K562 (cell line): ENCODE results near the gene NR5A2. TPM values are rescaled to one million over a fixed set of nuclear protein-coding genes. Genes with fewer than 3 reads are reported as not detected.

Source experiments
- ATF1 ChIP-seq, 2 experiments: fragments of 450-650 bp in 1 of 2; IDR thresholded peaks; 2 replicates each; pipeline ENCODE4 v1.6.1; 2016; ENCODE audit warnings: missing compliant biosample characterization in 1 of 2, missing genetic modification characterization in 1 of 2
- BMI1 ChIP-seq: fragments of 150-350 bp; IDR thresholded peaks from 2 replicates; pipeline ENCODE4 v1.6.1; 2014; ENCODE audit warnings: low read length
- E2F1 ChIP-seq: sonication (generic); formaldehyde crosslinking; IDR thresholded peaks from 2 replicates; pipeline ENCODE4 v1.8.1; 2023; ENCODE audit warnings: mild to moderate bottlenecking, missing genetic modification reagents, moderate library complexity
- FOSL1 ChIP-seq: fragments of 200-800 bp; sonication (Bioruptor generic); conservative IDR thresholded peaks from 2 replicates; pipeline ENCODE4 v1.6.1; 2016; ENCODE audit warnings: missing genetic modification characterization, missing compliant biosample characterization
- KLF10 ChIP-seq: fragments of 250-450 bp; sonication (Bioruptor Pico); IDR thresholded peaks from 2 replicates; pipeline ENCODE4 v1.6.1; 2021; ENCODE audit warnings: matching md5 sums
- POU5F1 ChIP-seq: fragments of 150-350 bp; IDR thresholded peaks from 2 replicates; pipeline ENCODE4 v1.6.1; 2014; ENCODE audit warnings: borderline replicate concordance, low read length, low read depth, mild to moderate bottlenecking; ENCODE audit not compliant: partially characterized antibody
- PURB ChIP-seq: sonication (generic); formaldehyde crosslinking; IDR thresholded peaks from 2 replicates; pipeline ENCODE4 v1.9.0; 2021; ENCODE audit warnings: low read depth, mild to moderate bottlenecking, missing genetic modification reagents
- RBBP5 ChIP-seq: fragments of 200-600 bp; sonication (generic); IDR thresholded peaks from 2 replicates; pipeline ENCODE4 v1.6.1; 2012; ENCODE audit warnings: borderline replicate concordance, mild to moderate bottlenecking, low read length, control low read depth, inconsistent platforms; ENCODE audit not compliant: insufficient read depth, poor library complexity, severe bottlenecking
- SMARCA4 ChIP-seq: fragments of 450-650 bp; IDR thresholded peaks from 2 replicates; pipeline ENCODE4 v1.6.1; 2016
- SMARCE1 ChIP-seq: fragments of 450-650 bp; IDR thresholded peaks from 2 replicates; pipeline ENCODE4 v1.7.1; 2016; ENCODE audit warnings: mild to moderate bottlenecking
- TEAD1 ChIP-seq, 2 experiments: fragments of 450-650 bp in 1 of 2; sonication (generic) in 1 of 2; formaldehyde crosslinking; IDR thresholded peaks; 2 replicates each; pipeline versions ENCODE4 v1.4.0 to v1.8.0; 2020 to 2022; ENCODE audit warnings: mild to moderate bottlenecking in 2 of 2, missing genetic modification reagents in 1 of 2
- TRIM24 ChIP-seq, 2 experiments: fragments of 450-650 bp; IDR thresholded peaks; 2 replicates each; pipeline ENCODE4 v1.6.1; 2016
- U2AF1 ChIP-seq: fragments of 200-400 bp; formaldehyde crosslinking; optimal IDR thresholded peaks from 2 replicates; pipeline ENCODE3; 2017; ENCODE audit warnings: mild to moderate bottlenecking, low read depth, low read length, moderate library complexity
- polyA plus RNA-seq, 8 experiments: library from polyadenylated mRNA; depleted of rRNA in 4 of 8; stranded (reverse) in 5 of 8; unstranded in 3 of 8; fragments of >200 nt; fragmentation: Nextera tagmentation in 2 of 8; fragmentation: Illumina TruSeq in 1 of 8; extraction: Ambion mirVana in 2 of 8; extraction: Trizol in 1 of 8; gene quantifications; 2 replicates each; pipeline versions ENCODE4 v1.2.1 to v1.2.3, GENCODE V29; 2011 to 2014; ENCODE audit warnings: inconsistent platforms in 1 of 8, missing spikeins in 1 of 8
- total RNA-seq, 7 experiments: library from RNA; depleted of rRNA in 6 of 7; stranded (reverse); fragments of >200 nt in 6 of 7; fragmentation: Illumina TruSeq in 2 of 7; extraction: Trizol in 2 of 7; gene quantifications; 2 replicates each; pipeline versions ENCODE4 v1.2.1 to v1.2.3, GENCODE V29; 2011 to 2021; ENCODE audit warnings: low replicate concordance in 1 of 7
- TF ChIP-seq, protein P1 (sequence below): fragments of 450-650 bp; IDR thresholded peaks from 2 replicates; pipeline ENCODE4 v1.6.1; 2014; ENCODE audit warnings: low read depth, mild to moderate bottlenecking, moderate library complexity, borderline replicate concordance
- TF ChIP-seq, protein P2 (sequence below): IDR thresholded peaks from 2 replicates; pipeline ENCODE4 v1.6.1; 2011; ENCODE audit not compliant: insufficient read length; ENCODE audit errors: extremely low read depth
- TF ChIP-seq, protein P3 (sequence below), 2 experiments: fragments of 150-350 bp in 1 of 2; IDR thresholded peaks; 2 replicates each; pipeline ENCODE4 v1.6.1; 2012 to 2016; ENCODE audit warnings: low read depth in 2 of 2, low read length in 2 of 2, mild to moderate bottlenecking in 1 of 2, moderate library complexity in 1 of 2
- TF ChIP-seq, protein P4 (sequence below), 2 experiments: fragments of 450-650 bp in 1 of 2; sonication (generic) in 1 of 2; formaldehyde crosslinking in 1 of 2; IDR thresholded peaks in 1 of 2; conservative IDR thresholded peaks in 1 of 2; 2 replicates each; pipeline versions ENCODE4 v1.6.1 to v1.8.1; 2016 to 2023; ENCODE audit warnings: mild to moderate bottlenecking in 2 of 2, moderate library complexity in 2 of 2, inconsistent platforms in 1 of 2, missing genetic modification reagents in 1 of 2

Gene NR5A2
- total and polyA plus RNA-seq, 9 of the 15 experiments (the other 6 are each of a cell fraction or from before 2014, with no cell fraction given): 0.13 to 0.40 (median 0.29) TPM

GRCh38 chr1:200154069-200154767 lies 126.7 kb downstream of the NR5A2 start (continued):
- TF ChIP-seq, protein P1, sequence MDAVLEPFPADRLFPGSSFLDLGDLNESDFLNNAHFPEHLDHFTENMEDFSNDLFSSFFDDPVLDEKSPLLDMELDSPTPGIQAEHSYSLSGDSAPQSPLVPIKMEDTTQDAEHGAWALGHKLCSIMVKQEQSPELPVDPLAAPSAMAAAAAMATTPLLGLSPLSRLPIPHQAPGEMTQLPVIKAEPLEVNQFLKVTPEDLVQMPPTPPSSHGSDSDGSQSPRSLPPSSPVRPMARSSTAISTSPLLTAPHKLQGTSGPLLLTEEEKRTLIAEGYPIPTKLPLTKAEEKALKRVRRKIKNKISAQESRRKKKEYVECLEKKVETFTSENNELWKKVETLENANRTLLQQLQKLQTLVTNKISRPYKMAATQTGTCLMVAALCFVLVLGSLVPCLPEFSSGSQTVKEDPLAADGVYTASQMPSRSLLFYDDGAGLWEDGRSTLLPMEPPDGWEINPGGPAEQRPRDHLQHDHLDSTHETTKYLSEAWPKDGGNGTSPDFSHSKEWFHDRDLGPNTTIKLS: peak; percentile 36; the same call in 1 of the 2 replicates
- TF ChIP-seq POU5F1 (no peak), RBBP5 (no peak), E2F1 (CRISPR knock-in tag) (no peak), U2AF1 (no peak), ATF1 (CRISPR knock-in tag; IDR thresholded peaks at IDR 0.05) (no peak), ATF1 (tag; IDR thresholded peaks at IDR 0.05) (peak; percentile 88), TRIM24 (IDR thresholded peaks at IDR 0.05) (peak; percentile 95 to 98), BMI1 (no peak; the same call in 1 of the 2 replicates), FOSL1 (tag) (peak; percentile 100), PURB (no peak), TEAD1 (CRISPR knock-in tag; IDR thresholded peaks at IDR 0.05) (peak in 1 of 2 experiments; percentile 92; a peak in 3 of 4 replicates), SMARCA4 (peak; percentile 99), KLF10 (CRISPR knock-in tag) (no peak), SMARCE1 (peak; percentile 99)
- TF ChIP-seq, protein P2, sequence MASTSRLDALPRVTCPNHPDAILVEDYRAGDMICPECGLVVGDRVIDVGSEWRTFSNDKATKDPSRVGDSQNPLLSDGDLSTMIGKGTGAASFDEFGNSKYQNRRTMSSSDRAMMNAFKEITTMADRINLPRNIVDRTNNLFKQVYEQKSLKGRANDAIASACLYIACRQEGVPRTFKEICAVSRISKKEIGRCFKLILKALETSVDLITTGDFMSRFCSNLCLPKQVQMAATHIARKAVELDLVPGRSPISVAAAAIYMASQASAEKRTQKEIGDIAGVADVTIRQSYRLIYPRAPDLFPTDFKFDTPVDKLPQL: no peak
- TF ChIP-seq, protein P3, sequence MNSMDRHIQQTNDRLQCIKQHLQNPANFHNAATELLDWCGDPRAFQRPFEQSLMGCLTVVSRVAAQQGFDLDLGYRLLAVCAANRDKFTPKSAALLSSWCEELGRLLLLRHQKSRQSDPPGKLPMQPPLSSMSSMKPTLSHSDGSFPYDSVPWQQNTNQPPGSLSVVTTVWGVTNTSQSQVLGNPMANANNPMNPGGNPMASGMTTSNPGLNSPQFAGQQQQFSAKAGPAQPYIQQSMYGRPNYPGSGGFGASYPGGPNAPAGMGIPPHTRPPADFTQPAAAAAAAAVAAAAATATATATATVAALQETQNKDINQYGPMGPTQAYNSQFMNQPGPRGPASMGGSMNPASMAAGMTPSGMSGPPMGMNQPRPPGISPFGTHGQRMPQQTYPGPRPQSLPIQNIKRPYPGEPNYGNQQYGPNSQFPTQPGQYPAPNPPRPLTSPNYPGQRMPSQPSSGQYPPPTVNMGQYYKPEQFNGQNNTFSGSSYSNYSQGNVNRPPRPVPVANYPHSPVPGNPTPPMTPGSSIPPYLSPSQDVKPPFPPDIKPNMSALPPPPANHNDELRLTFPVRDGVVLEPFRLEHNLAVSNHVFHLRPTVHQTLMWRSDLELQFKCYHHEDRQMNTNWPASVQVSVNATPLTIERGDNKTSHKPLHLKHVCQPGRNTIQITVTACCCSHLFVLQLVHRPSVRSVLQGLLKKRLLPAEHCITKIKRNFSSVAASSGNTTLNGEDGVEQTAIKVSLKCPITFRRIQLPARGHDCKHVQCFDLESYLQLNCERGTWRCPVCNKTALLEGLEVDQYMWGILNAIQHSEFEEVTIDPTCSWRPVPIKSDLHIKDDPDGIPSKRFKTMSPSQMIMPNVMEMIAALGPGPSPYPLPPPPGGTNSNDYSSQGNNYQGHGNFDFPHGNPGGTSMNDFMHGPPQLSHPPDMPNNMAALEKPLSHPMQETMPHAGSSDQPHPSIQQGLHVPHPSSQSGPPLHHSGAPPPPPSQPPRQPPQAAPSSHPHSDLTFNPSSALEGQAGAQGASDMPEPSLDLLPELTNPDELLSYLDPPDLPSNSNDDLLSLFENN (IDR thresholded peaks at IDR 0.05; ENCODE audit: low read depth in 2 of 2, low read length in 2 of 2): peak in 1 of 2 experiments; percentile 96; a peak in 2 of 4 replicates
- TF ChIP-seq, protein P4, sequence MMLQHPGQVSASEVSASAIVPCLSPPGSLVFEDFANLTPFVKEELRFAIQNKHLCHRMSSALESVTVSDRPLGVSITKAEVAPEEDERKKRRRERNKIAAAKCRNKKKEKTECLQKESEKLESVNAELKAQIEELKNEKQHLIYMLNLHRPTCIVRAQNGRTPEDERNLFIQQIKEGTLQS (IDR thresholded peaks at IDR 0.05): peak; percentile 99
- TF ChIP-seq, protein P4 (CRISPR knock-in tag; conservative IDR thresholded peaks at IDR 0.05): peak; percentile 98
